GM19035 (cell line): ENCODE results near the gene HIVEP3.
A peak's percentile ranks its signal among the peaks of the same experiment; 100 is the strongest.
"Not testable (repeated sequence)": the region's sequence is repeated elsewhere in the genome, so short reads cannot be mapped to it uniquely, and the experiment has no call there.

Source experiments
- ATAC-seq: cut with Tn5 transposase; IDR thresholded peaks from one replicate; pipeline ENCODE4 v1.9.1; 2021; ENCODE audit not compliant: unreplicated experiment

The HIVEP3 gene

GRCh38 chr1:41921271-41921670 lies 2.5 kb upstream of the HIVEP3 start:
- not testable (repeated sequence) for ATAC-seq

- ATAC-seq, result no peak
These were observed 1.9 kb upstream of the HIVEP3 start for GRCh38 chr1:41920658-41921057.

GRCh38 chr1:41919764-41920397 lies 1.2 kb upstream of the HIVEP3 start:
- peak; percentile 90 for ATAC-seq

- no peak for ATAC-seq
These were observed 409 bp upstream of the HIVEP3 start for GRCh38 chr1:41919131-41919530.

GRCh38 chr1:41917835-41918449 lies 780 bp downstream of the HIVEP3 start:
- no peak for ATAC-seq

- ATAC-seq, result no peak
These were observed 1.6 kb downstream of the HIVEP3 start for GRCh38 chr1:41917076-41917475.

GRCh38 chr1:41915786-41916571 lies 2.7 kb downstream of the HIVEP3 start:
- ATAC-seq, result no peak

GRCh38 chr1:41914516-41914915 lies 4.2 kb downstream of the HIVEP3 start:
- no peak for ATAC-seq

GRCh38 chr1:41913014-41913413 lies 5.7 kb downstream of the HIVEP3 start:
- no peak for ATAC-seq

GRCh38 chr1:41908288-41908895 lies 10.3 kb downstream of the HIVEP3 start:
- no peak for ATAC-seq

GRCh38 chr1:41907446-41907845 lies 11.3 kb downstream of the HIVEP3 start:
- ATAC-seq, result no peak

GRCh38 chr1:41906943-41907342 lies 11.8 kb downstream of the HIVEP3 start:
- no peak for ATAC-seq

- no peak for ATAC-seq
These were observed 13.5 kb downstream of the HIVEP3 start for GRCh38 chr1:41905093-41905675.

GRCh38 chr1:41902664-41903063 lies 16.1 kb downstream of the HIVEP3 start:
- ATAC-seq, result no peak

- ATAC-seq, result no peak
These were observed 16.6 kb downstream of the HIVEP3 start for GRCh38 chr1:41902159-41902577.

- no peak for ATAC-seq
These were observed 17.2 kb downstream of the HIVEP3 start for GRCh38 chr1:41901551-41901950.

GRCh38 chr1:41900603-41901444 lies 17.9 kb downstream of the HIVEP3 start:
- no peak for ATAC-seq

- no peak for ATAC-seq
These were observed 20.5 kb downstream of the HIVEP3 start for GRCh38 chr1:41898191-41898713.

GRCh38 chr1:41895552-41895951 lies 23.2 kb downstream of the HIVEP3 start:
- no peak for ATAC-seq

GRCh38 chr1:41894808-41895483 lies 23.8 kb downstream of the HIVEP3 start:
- no peak for ATAC-seq
